ENCODE results near the gene RGL2. TPM values are rescaled to one million over a fixed set of nuclear protein-coding genes. Genes with fewer than 3 reads are reported as not detected.
A peak's percentile ranks its signal among the peaks of the same experiment; 100 is the strongest.

RGL2 gene
- total and polyA plus RNA-seq, 2 of the 13 experiments (the other 11 are each of a cell fraction or from before 2014, with no cell fraction given), result 22.9 to 47.4 TPM

- ATAC-seq (no peak), DNase-seq (ENCODE audit: low spot score) (no peak), FAIRE-seq (peak; percentile 23)
- peaks cover 33% of the 10 kb centered on the region for H4K20me1 ChIP-seq (ENCODE audit: insufficient read depth, low read length)
- H3K4me2 ChIP-seq (ENCODE audit: low read depth, low read length), result peak overlapping the region; percentile 89
- peak overlapping the region; percentile 75 to 89 (median 80) for H3K4me3 ChIP-seq (replicated peaks in 1 of 3; ENCODE audit: insufficient read depth in 1 of 3, low read depth in 2 of 3, low read length in 3 of 3)
- peaks cover 19 to 46% of the 10 kb centered on the region in 2 experiments for H3K36me3 ChIP-seq (replicated peaks in 1 of 2; ENCODE audit: control insufficient read depth in 1 of 2, insufficient read depth in 2 of 2, low read length in 2 of 2)
- 67% methylated on average over 14 of the region's 14 CpGs for WGBS (ENCODE audit: low lambda C conversion rate)
- H2AFZ ChIP-seq (ENCODE audit: low read length), result no peak overlapping the region
- POLR2A ChIA-PET, result interaction anchor here (0.6 to 1.3 kb wide), 2 partner anchors 25 to 44 kb away, joined by 3 read pairs; no protein-coding TSS in a partner anchor
- in situ Hi-C loops (cut with HindIII; ENCODE audit: extremely low pct_ligation_motif_present, low pct_unique_long_range_greater_than_20kb) (no loop called here), intact Hi-C loops (cut with micrococcal nuclease; ENCODE audit: unreplicated experiment) (loop anchor here (5.0 kb wide), 1 partner anchor 38 kb away; the partner anchor contains the start of gene TAPBP)
- H3K4me1 ChIP-seq (ENCODE audit: insufficient read depth, low read length), result peaks cover 48% of the 10 kb centered on the region
- peak overlapping the region; percentile 95 for H3K27ac ChIP-seq (ENCODE audit: extremely low read length, insufficient read depth, low read length)
- peaks cover 46% of the 10 kb centered on the region for H3K79me2 ChIP-seq (ENCODE audit: insufficient read depth, low read length)
- H3K9ac ChIP-seq (ENCODE audit: insufficient read depth, low read depth, low read length), result peak overlapping the region; percentile 95
- BruUV-seq (replicated peaks), result no TSS peak
- H3K27me3 ChIP-seq (ENCODE audit: control insufficient read depth in 1 of 2, insufficient read depth in 2 of 2, low read length in 2 of 2), result no peaks in the 10 kb centered on the region; a peak in 1 of 5 replicates
- CTCF ChIA-PET (ENCODE audit: low intra/inter-chr PET ratio, low total read pairs), result no interaction called here
- H3K9me3 ChIP-seq (ENCODE audit: low read length), result no peaks in the 10 kb centered on the region
- TF ChIP-seq MBD4 (IDR thresholded peaks at IDR 0.05; ENCODE audit: borderline replicate concordance, low read length) (0 out of 2 replicates have a peak, but pooled peaks have one; percentile 26), ZNF770 (CRISPR knock-in tag; IDR thresholded peaks at IDR 0.05) (peak; percentile 46; the same call in 1 of the 2 replicates), SAFB2 (CRISPR knock-in tag; IDR thresholded peaks at IDR 0.05; ENCODE audit: borderline replicate concordance, low read depth) (0 out of 2 replicates have a peak, but pooled peaks have one; percentile 39), ZNF292 (CRISPR knock-in tag; IDR thresholded peaks at IDR 0.05; ENCODE audit: borderline replicate concordance, low read depth) (0 out of 2 replicates have a peak, but pooled peaks have one; percentile 24), ZNF121 (CRISPR knock-in tag; IDR thresholded peaks at IDR 0.05) (peak; percentile 92), ZBTB38 (CRISPR knock-in tag; IDR thresholded peaks at IDR 0.05) (peak; percentile 49; the same call in 1 of the 2 replicates)
- TF ChIP-seq, protein P1, sequence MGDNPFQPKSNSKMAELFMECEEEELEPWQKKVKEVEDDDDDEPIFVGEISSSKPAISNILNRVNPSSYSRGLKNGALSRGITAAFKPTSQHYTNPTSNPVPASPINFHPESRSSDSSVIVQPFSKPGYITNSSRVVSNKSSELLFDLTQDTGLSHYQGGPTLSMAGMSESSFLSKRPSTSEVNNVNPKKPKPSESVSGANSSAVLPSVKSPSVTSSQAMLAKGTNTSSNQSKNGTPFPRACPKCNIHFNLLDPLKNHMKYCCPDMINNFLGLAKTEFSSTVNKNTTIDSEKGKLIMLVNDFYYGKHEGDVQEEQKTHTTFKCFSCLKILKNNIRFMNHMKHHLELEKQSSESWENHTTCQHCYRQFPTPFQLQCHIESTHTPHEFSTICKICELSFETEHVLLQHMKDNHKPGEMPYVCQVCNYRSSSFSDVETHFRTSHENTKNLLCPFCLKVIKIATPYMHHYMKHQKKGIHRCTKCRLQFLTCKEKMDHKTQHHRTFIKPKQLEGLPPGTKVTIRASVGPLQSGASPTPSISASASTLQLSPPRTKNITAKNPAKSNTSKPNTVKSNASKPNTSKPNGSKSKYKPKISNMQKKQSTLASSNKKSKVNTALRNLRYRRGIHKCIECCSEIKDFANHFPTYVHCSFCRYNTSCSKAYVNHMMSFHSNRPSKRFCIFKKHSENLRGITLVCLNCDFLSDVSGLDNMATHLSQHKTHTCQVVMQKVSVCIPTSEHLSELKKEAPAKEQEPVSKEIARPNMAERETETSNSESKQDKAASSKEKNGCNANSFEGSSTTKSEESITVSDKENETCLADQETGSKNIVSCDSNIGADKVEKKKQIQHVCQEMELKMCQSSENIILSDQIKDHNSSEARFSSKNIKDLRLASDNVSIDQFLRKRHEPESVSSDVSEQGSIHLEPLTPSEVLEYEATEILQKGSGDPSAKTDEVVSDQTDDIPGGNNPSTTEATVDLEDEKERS (CRISPR knock-in tag; IDR thresholded peaks at IDR 0.05), result peak; percentile 67; the same call in 1 of the 2 replicates
- TF ChIP-seq, protein P2, sequence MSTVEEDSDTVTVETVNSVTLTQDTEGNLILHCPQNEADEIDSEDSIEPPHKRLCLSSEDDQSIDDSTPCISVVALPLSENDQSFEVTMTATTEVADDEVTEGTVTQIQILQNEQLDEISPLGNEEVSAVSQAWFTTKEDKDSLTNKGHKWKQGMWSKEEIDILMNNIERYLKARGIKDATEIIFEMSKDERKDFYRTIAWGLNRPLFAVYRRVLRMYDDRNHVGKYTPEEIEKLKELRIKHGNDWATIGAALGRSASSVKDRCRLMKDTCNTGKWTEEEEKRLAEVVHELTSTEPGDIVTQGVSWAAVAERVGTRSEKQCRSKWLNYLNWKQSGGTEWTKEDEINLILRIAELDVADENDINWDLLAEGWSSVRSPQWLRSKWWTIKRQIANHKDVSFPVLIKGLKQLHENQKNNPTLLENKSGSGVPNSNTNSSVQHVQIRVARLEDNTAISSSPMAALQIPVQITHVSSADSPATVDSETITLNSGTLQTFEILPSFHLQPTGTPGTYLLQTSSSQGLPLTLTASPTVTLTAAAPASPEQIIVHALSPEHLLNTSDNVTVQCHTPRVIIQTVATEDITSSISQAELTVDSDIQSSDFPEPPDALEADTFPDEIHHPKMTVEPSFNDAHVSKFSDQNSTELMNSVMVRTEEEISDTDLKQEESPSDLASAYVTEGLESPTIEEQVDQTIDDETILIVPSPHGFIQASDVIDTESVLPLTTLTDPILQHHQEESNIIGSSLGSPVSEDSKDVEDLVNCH (CRISPR knock-in tag; IDR thresholded peaks at IDR 0.05), result no peak
Observed at GRCh38 chr6:33273924-33274902, 24.5 kb downstream of the RGL2 start.

Data from HepG2 (cell line).